Mesothelial cell of epicardium (in vitro differentiated cells): ENCODE data around the gene WDCP. TPM values are rescaled to one million over a fixed set of nuclear protein-coding genes. Genes with fewer than 3 reads are reported as not detected.

ENCODE experiments used
- DNase-seq, 2 experiments: peaks; one replicate each; pipeline ENCODE4 v3.0.0; 2021; ENCODE audit warnings: low spot score in 2 of 2; ENCODE audit not compliant: unreplicated experiment in 2 of 2
- H3K27ac Mint-ChIP-seq: 2 replicates; pipeline ENCODE4 v1.8.0; 2021; ENCODE audit warnings: mixed read lengths
- H3K27me3 Mint-ChIP-seq: 2 replicates; pipeline ENCODE4 v1.8.0; 2021; ENCODE audit warnings: low read depth, mixed read lengths
- H3K36me3 Mint-ChIP-seq: 2 replicates; pipeline ENCODE4 v1.8.0; 2021; ENCODE audit warnings: mixed read lengths
- H3K4me1 Mint-ChIP-seq: 2 replicates; pipeline ENCODE4 v1.8.0; 2021; ENCODE audit warnings: mixed read lengths
- H3K4me3 Mint-ChIP-seq: 2 replicates; pipeline ENCODE4 v1.8.0; 2021; ENCODE audit warnings: mild to moderate bottlenecking, moderate library complexity, mixed read lengths
- H3K9me3 Mint-ChIP-seq: 2 replicates; pipeline ENCODE4 v1.8.0; 2021; ENCODE audit warnings: mixed read lengths
- total RNA-seq: library from RNA; stranded (reverse); gene quantifications from 3 replicates; pipeline ENCODE4 v1.2.1, GENCODE V29; 2021
- TF ChIP-seq, protein P1 (sequence below): fragments of 200-600 bp; sonication (generic); IDR thresholded peaks from one replicate; pipeline ENCODE4 v1.5.0; 2021; ENCODE audit warnings: antibody characterized with exemption; ENCODE audit not compliant: unreplicated experiment

The WDCP gene
- total RNA-seq, 1 donor from 2014 or later = 16.0 TPM

DNA sequence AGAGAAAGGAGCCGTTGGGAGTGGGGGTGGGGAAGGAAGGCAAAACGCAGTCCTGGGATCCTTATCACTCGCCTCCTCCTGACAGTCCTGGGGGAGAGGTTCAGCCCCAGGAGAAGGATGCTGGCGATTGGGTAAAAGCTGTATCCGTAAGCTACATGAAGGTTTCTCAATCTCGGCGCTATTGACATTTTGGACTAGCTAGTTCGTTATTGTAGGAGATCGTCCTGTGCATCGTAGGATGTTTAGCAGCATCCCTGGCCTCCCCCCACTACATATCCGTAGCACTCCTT is 38.0 kb upstream of the WDCP start:
- Mint-ChIP-seq H3K27ac (peak overlapping the region; percentile 94), H3K4me1 (peaks cover 17% of the 10 kb centered on the region)
- TF ChIP-seq, protein P1, sequence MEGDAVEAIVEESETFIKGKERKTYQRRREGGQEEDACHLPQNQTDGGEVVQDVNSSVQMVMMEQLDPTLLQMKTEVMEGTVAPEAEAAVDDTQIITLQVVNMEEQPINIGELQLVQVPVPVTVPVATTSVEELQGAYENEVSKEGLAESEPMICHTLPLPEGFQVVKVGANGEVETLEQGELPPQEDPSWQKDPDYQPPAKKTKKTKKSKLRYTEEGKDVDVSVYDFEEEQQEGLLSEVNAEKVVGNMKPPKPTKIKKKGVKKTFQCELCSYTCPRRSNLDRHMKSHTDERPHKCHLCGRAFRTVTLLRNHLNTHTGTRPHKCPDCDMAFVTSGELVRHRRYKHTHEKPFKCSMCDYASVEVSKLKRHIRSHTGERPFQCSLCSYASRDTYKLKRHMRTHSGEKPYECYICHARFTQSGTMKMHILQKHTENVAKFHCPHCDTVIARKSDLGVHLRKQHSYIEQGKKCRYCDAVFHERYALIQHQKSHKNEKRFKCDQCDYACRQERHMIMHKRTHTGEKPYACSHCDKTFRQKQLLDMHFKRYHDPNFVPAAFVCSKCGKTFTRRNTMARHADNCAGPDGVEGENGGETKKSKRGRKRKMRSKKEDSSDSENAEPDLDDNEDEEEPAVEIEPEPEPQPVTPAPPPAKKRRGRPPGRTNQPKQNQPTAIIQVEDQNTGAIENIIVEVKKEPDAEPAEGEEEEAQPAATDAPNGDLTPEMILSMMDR = no peak

DNA sequence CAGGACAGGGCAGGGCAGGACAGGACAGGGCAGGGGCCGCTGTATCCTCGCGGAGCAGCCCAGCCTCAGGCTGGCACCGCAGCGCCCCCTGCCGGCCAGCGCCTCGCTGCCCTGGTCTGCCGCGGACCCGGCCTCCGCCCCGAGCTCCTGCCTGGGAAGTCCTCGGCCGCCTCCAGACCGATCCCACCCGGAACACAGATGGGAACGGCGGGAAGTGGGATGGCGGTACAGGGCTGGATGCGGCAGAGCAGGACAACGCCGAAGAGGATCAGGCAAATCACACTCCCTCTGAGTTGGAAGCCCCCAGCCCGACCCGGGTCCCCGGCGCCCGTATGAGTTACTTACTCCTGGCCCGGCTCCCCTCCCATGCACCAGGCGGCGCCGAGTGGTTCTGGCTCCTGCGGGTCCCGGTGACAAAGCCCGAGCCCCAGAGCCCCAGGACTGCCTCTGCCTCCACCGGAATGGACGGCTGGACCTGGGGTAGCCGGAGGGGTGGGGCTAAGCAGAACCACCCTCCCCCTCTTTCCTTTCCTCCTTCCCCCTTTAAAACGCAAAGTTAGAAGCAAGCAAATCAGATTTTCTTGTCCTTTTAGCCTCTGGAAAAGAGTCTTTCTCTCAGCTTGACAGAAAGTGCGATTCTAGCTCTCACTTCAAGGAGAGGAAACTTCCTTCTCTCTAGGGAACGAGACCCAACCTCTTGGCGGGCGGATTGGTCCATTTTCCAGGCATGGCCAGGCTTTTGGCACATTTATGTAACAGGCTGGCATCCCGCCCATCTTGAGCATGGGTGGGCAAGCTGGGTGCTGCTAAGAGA is 37.4 kb upstream of the WDCP start, which contains the start of gene TP53I3:
Gene TP53I3, minus strand, starts transcription at position 449 of the 814 bp plus-strand sequence. CDS start 508 bp downstream, outside the sequence.
- TF ChIP-seq, protein P1 = peak; percentile 98
- Mint-ChIP-seq H3K9me3 (no peaks in the 10 kb centered on the region), H3K27me3 (no peaks in the 10 kb centered on the region), H3K36me3 (peaks cover 20% of the 10 kb centered on the region), H3K4me1 (peaks cover 17% of the 10 kb centered on the region), H3K27ac (peak within 1 kb of the TSS; percentile 97), H3K4me3 (peak within 1 kb of the TSS; percentile 93)
- DNase-seq = peak; percentile 83 to 97

More for the DNA sequence above, 38.0 kb upstream of the WDCP start:
- DNase-seq = no peak
- Mint-ChIP-seq H3K36me3 (peaks cover 20% of the 10 kb centered on the region), H3K27me3 (no peaks in the 10 kb centered on the region), H3K4me3 (peak overlapping the region; percentile 93), H3K9me3 (no peaks in the 10 kb centered on the region)

DNA sequence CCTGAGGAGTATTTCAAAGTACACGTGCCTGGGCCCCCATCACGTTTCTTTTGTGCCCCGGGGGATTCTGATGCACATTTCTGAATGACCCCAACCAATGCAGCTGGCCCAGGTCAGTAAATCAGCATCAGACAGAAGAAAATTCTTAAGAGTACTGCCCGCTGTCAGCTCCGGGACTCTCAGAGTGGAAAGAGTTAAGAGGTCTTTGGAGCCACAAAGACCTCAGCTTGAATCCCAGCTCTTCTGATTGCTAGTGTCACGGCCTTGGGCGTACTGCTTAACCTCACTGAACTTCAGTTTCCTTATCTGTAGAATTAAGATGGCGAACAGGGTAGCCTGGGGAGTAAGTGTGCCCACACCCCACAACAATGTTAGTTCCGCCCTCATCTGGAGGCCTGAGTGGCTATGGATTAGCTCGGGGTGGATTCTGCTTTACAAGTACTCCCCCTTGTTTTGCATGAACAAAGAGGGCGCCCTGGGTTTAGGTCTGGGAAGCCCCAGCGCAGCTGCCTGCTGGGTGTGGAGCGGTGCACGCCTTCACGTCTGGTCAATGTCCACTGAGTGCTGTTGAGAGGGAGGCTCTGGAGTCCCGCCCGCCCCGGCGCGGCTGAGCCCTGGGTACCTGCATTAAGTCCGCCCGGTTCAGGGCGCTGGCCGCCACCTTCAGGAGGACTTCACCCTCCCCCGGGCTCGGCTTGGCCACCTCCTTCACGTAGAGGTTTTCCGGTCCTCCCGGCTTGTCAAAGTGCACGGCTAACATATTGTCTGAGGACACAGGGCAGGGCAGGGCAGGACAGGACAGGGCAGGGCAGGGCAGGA is 36.6 kb upstream of the WDCP start:
- TF ChIP-seq, protein P1 = no peak
- Mint-ChIP-seq H3K9me3 (no peaks in the 10 kb centered on the region), H3K4me1 (peaks cover 17% of the 10 kb centered on the region), H3K36me3 (peaks cover 16% of the 10 kb centered on the region), H3K4me3 (peak overlapping the region; percentile 93), H3K27me3 (no peaks in the 10 kb centered on the region), H3K27ac (peak overlapping the region; percentile 97)
- peak in 1 of 2 experiments; percentile 34 for DNase-seq

DNA sequence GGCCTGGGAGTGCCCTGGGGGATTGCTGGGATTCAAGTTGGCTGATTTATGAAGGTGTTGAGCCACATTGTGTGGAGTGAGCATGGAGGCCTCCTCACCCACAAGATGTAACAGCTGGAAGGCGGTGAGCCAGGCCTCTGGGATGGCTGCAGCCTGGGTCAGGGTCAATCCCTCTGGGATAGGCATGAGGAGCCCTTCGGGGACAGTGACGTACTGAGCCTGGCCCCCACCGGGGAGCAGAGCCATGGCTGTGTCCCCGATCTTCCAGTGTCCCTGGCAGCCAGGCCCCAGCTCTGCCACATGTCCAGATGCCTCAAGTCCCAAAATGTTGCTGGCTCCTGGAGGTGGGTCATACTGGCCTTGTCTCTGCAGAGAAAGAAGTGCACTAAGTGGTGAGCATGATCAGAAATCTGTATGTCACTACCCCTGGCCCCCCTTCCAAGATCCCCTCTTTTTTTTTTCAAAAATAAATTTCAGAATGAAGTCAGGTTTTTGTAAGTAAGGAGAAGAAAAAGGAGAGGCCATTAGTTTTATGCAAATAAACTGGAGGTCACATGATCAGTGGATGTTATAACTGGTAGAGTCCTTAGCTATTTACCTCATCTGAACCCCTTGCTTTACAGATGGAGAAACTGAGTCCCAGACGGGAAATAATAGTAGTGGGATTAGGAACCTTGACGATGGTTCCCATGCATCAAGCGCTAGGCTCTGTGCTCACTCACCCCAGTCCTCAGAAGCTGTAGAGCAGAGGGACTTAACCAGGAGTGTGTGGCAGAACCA is 35.8 kb upstream of the WDCP start:
- no peak for DNase-seq
- Mint-ChIP-seq H3K27ac (peak overlapping the region; percentile 97), H3K4me1 (peaks cover 20% of the 10 kb centered on the region), H3K4me3 (peak overlapping the region; percentile 93), H3K27me3 (no peaks in the 10 kb centered on the region), H3K9me3 (no peaks in the 10 kb centered on the region), H3K36me3 (peaks cover 13% of the 10 kb centered on the region)
- TF ChIP-seq, protein P1 = no peak

DNA sequence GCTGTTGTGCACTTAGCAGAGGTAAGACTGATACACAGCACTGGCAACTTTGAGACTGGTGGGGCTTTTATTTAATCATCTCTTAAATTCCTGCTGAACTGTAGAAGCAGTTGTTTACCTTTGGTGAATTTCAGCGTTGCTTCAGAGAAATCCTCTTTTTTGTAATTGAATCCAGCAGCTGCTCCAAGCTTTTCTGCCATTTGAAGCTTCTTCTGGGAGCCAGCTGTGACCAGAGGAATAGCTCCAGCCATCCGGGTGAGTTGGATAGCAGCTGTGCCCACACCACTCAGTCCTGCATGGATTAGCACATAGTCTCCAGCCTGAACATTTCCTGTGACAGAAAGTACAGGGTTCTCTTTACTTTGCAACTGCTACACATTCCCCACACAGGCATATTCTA is 33.5 kb upstream of the WDCP start:
- Mint-ChIP-seq H3K4me3 (no peak overlapping the region), H3K27ac (no peak overlapping the region), H3K9me3 (no peaks in the 10 kb centered on the region), H3K27me3 (no peaks in the 10 kb centered on the region), H3K36me3 (peaks cover 12% of the 10 kb centered on the region), H3K4me1 (peaks cover 27% of the 10 kb centered on the region)
- TF ChIP-seq, protein P1 = no peak
- DNase-seq = no peak
